SK-N-MC (cell line): ENCODE measurements around the gene CBL.

ENCODE experiments used
- EZH2 ChIP-seq: fragments of 200-600 bp; sonication (generic); IDR thresholded peaks from one replicate; pipeline ENCODE4 v1.6.1; 2017; ENCODE audit warnings: antibody characterized with exemption
- FOXP2 ChIP-seq: optimal IDR thresholded peaks from 2 replicates; pipeline ENCODE3; 2011; ENCODE audit warnings: mild to moderate bottlenecking, moderate library complexity; ENCODE audit not compliant: insufficient read depth; ENCODE audit errors: extremely low read length, control extremely low read depth
- POLR2AphosphoS5 ChIP-seq: IDR thresholded peaks from 2 replicates; pipeline ENCODE4 v1.6.1; 2012; ENCODE audit warnings: mild to moderate bottlenecking, low read depth, low read length, borderline replicate concordance

DNA sequence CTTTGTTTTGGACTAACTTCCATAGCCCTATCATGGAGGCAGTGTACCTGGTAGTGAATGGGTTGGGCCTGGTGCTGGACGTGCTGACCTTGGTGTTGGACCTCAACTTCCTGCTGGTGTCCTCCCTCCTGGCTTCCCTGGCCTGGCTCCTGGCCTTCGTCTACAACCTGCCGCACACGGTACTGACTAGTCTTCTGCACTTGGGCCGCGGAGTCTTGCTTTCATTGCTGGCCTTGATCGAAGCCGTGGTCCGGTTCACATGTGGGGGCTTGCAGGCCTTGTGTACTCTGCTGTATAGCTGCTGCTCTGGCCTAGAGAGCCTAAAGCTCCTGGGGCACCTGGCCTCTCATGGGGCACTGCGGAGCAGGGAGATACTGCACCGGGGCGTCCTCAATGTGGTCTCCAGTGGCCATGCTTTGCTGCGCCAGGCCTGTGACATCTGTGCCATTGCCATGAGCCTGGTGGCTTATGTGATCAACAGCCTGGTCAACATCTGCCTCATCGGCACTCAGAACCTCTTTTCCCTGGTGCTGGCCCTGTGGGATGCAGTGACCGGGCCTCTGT lies 129.0 kb downstream of the CBL start:
- TF ChIP-seq POLR2AphosphoS5, result no peak
- no peak for TF ChIP-seq EZH2
- no peak for TF ChIP-seq FOXP2
